A673 (cell line): ENCODE results near the gene SORL1. TPM values are rescaled to one million over a fixed set of nuclear protein-coding genes. Genes with fewer than 3 reads are reported as not detected.
A peak's percentile ranks its signal among the peaks of the same experiment; 100 is the strongest.

Experiments
- BruUV-seq: library from RNA; stranded (reverse); fragments of 400-500 nt; replicated peaks from 2 replicates; lab custom pipeline; 2021; lab: Mats Ljungman, UMichigan
- CTCF ChIA-PET: fragments of 300-600 bp; sonication (Branson Sonifier 250); formaldehyde crosslinking; loops from one replicate; lab custom pipeline; 2022; ENCODE audit warnings: antibody characterized with exemption; lab: Charles Lee
- POLR2A ChIA-PET: fragments of 300-600 bp; sonication (Branson Sonifier 250); formaldehyde crosslinking; loops from one replicate; lab custom pipeline; 2022; ENCODE audit warnings: antibody characterized with exemption; ENCODE audit not compliant: low non-redundant PET; lab: Charles Lee
- DNase-seq: peaks from one replicate; pipeline ENCODE4 v3.0.0-alpha.2; 2015; ENCODE audit warnings: low spot score
- H3K27ac ChIP-seq: fragments of 200-600 bp; sonication (generic); 2 replicates; pipeline ENCODE4 v1.5.1; 2016; ENCODE audit warnings: mixed run types, low read depth, mild to moderate bottlenecking, mixed read lengths, antibody characterized with exemption, low read length; ENCODE audit not compliant: poor library complexity, severe bottlenecking
- H3K27me3 ChIP-seq: fragments of 200-600 bp; sonication (generic); replicated peaks from 2 replicates; pipeline ENCODE4 v1.6.1; 2017; ENCODE audit warnings: mixed run types, low read depth, mild to moderate bottlenecking, mixed read lengths, antibody characterized with exemption, low read length; ENCODE audit not compliant: insufficient read depth, poor library complexity
- H3K36me3 ChIP-seq: fragments of 200-600 bp; sonication (generic); 2 replicates; pipeline ENCODE4 v1.6.1; 2016; ENCODE audit warnings: mixed run types, mild to moderate bottlenecking, mixed read lengths, antibody characterized with exemption, low read length; ENCODE audit not compliant: insufficient read depth, poor library complexity, severe bottlenecking
- H3K4me1 ChIP-seq: fragments of 200-600 bp; sonication (generic); 2 replicates; pipeline ENCODE4 v1.6.1; 2017; ENCODE audit warnings: mixed run types, mild to moderate bottlenecking, mixed read lengths, antibody characterized with exemption, low read length; ENCODE audit not compliant: insufficient read depth, poor library complexity, severe bottlenecking
- H3K4me3 ChIP-seq: fragments of 200-600 bp; sonication (generic); 2 replicates; pipeline ENCODE4 v1.5.1; 2016; ENCODE audit warnings: low read depth, mixed run types, mild to moderate bottlenecking, mixed read lengths, low read length; ENCODE audit not compliant: poor library complexity, severe bottlenecking
- H3K9me3 ChIP-seq: fragments of 200-600 bp; sonication (generic); 2 replicates; pipeline ENCODE4 v1.6.1; 2016; ENCODE audit warnings: mixed run types, low read depth, mild to moderate bottlenecking, mixed read lengths, antibody characterized with exemption, low read length; ENCODE audit not compliant: poor library complexity, severe bottlenecking
- CTCF ChIP-seq: fragments of 300-800, 200-600 bp; sonication (generic); conservative IDR thresholded peaks from 2 replicates; pipeline ENCODE4 v1.5.1; 2017; ENCODE audit warnings: low read depth, mild to moderate bottlenecking, antibody characterized with exemption, low read length, moderate library complexity, mixed read lengths
- EZH2 ChIP-seq: fragments of 200-600 bp; sonication (generic); IDR thresholded peaks from 2 replicates; pipeline ENCODE4 v1.6.1; 2017; ENCODE audit warnings: borderline replicate concordance, low read depth, mild to moderate bottlenecking, mixed read lengths, antibody characterized with exemption, low read length; ENCODE audit not compliant: poor library complexity, severe bottlenecking
- intact Hi-C: fragments of 100-400 bp; cut with micrococcal nuclease; formaldehyde crosslinking; loops from one replicate; pipeline ENCODE4 v1.10.0; 2022; ENCODE audit not compliant: unreplicated experiment
- total RNA-seq: library from RNA; stranded (reverse); gene quantifications from 2 replicates; pipeline ENCODE4 v1.2.3, GENCODE V29; 2021

The SORL1 gene
- total RNA-seq, 1 experiment from 2014 or later = 0.95 TPM

- Histone ChIP-seq H3K4me3 (no peak overlapping the region), H3K36me3 (no peaks in the 10 kb centered on the region), H3K27ac (no peak overlapping the region), H3K27me3 (no peaks in the 10 kb centered on the region), H3K4me1 (peaks cover 16% of the 10 kb centered on the region), H3K9me3 (no peaks in the 10 kb centered on the region)
- DNase-seq = no peak
- ChIA-PET CTCF (no interaction called here), POLR2A (interaction anchor here (0.6 kb wide), 1 partner anchor 958 kb away, joined by 8 read pairs; no protein-coding TSS in a partner anchor)
- TF ChIP-seq CTCF = no peak
- TF ChIP-seq EZH2 = no peak
- intact Hi-C loops = no loop called here
- BruUV-seq = no TSS peak
These were observed 182.2 kb downstream of the SORL1 start for GRCh38 chr11:121634273-121634672.

GRCh38 chr11:121634889-121635288 lies 182.8 kb downstream of the SORL1 start:
- Histone ChIP-seq H3K4me3 (no peak overlapping the region), H3K36me3 (no peaks in the 10 kb centered on the region), H3K4me1 (peaks cover 16% of the 10 kb centered on the region), H3K27me3 (no peaks in the 10 kb centered on the region), H3K27ac (no peak overlapping the region), H3K9me3 (no peaks in the 10 kb centered on the region)
- TF ChIP-seq CTCF (no peak), EZH2 (no peak)
- DNase-seq = peak; percentile 28
- intact Hi-C loops = no loop called here
- BruUV-seq = no TSS peak
- CTCF ChIA-PET = no interaction called here
- POLR2A ChIA-PET = no interaction called here

- CTCF ChIA-PET = no interaction called here
- POLR2A ChIA-PET = no interaction called here
- Histone ChIP-seq H3K27ac (no peak overlapping the region), H3K4me1 (peaks cover 16% of the 10 kb centered on the region), H3K4me3 (no peak overlapping the region), H3K27me3 (no peaks in the 10 kb centered on the region), H3K36me3 (no peaks in the 10 kb centered on the region), H3K9me3 (no peaks in the 10 kb centered on the region)
- BruUV-seq = no TSS peak
- intact Hi-C loops = no loop called here
- no peak for DNase-seq
- TF ChIP-seq CTCF (no peak), EZH2 (no peak)
These were observed 184.1 kb downstream of the SORL1 start for GRCh38 chr11:121636081-121636799.
